ENCODE results near the gene PRTN3. TPM values are rescaled to one million over a fixed set of nuclear protein-coding genes. Genes with fewer than 3 reads are reported as not detected.
"Not testable (repeated sequence)": the region's sequence is repeated elsewhere in the genome, so short reads cannot be mapped to it uniquely, and the experiment has no call there.

The PRTN3 gene
- total RNA-seq, 1 donor from 2014 or later: not detected

GRCh38 chr19:884420-885211 lies 43.8 kb downstream of the PRTN3 start:
- ATAC-seq (no peak), DNase-seq (ENCODE audit: missing footprints) (no peak)
- intact Hi-C loops (cut with DNase I): no loop called here

GRCh38 chr19:885536-886224 lies 44.9 kb downstream of the PRTN3 start:
- ATAC-seq (no peak), DNase-seq (ENCODE audit: missing footprints) (no peak)
- intact Hi-C loops (cut with DNase I): no loop called here

- ATAC-seq (no peak), DNase-seq (ENCODE audit: missing footprints) (no peak)
- intact Hi-C loops (cut with DNase I): no loop called here
These were observed 46.3 kb downstream of the PRTN3 start for GRCh38 chr19:887072-887471.

GRCh38 chr19:887599-887998 lies 46.8 kb downstream of the PRTN3 start:
- ATAC-seq: no peak
- intact Hi-C loops (cut with DNase I): no loop called here
- no peak for DNase-seq (ENCODE audit: missing footprints)

- DNase-seq (ENCODE audit: missing footprints) (no peak), ATAC-seq (no peak)
- intact Hi-C loops (cut with DNase I): no loop called here
These were observed 48.0 kb downstream of the PRTN3 start for GRCh38 chr19:888581-889385.

GRCh38 chr19:889662-890295 lies 49.0 kb downstream of the PRTN3 start:
- DNase-seq (ENCODE audit: missing footprints): no peak
- ATAC-seq: no peak
- intact Hi-C loops (cut with DNase I): no loop called here

- no peak for DNase-seq (ENCODE audit: missing footprints)
- ATAC-seq: no peak
- intact Hi-C loops (cut with DNase I): no loop called here
These were observed 50.0 kb downstream of the PRTN3 start for GRCh38 chr19:890831-891230.

- DNase-seq (ENCODE audit: missing footprints); intact Hi-C loops (cut with DNase I); ATAC-seq: not testable (repeated sequence)
These were observed 50.8 kb downstream of the PRTN3 start for GRCh38 chr19:891421-892200.

GRCh38 chr19:892243-892893 lies 51.6 kb downstream of the PRTN3 start:
- no peak for DNase-seq (ENCODE audit: missing footprints)
- intact Hi-C loops (cut with DNase I): no loop called here
- no peak for ATAC-seq

- ATAC-seq (peak; percentile 98), DNase-seq (ENCODE audit: missing footprints) (peak; percentile 96)
- intact Hi-C loops (cut with DNase I): no loop called here
These were observed 52.3 kb downstream of the PRTN3 start, which contains the start of the genes MED16 and RNU6-9 for GRCh38 chr19:892894-893689. TSS of gene MED16 (minus strand) at chr19:893187. CDS start at chr19:891131, 2,056 bp downstream. TSS of gene RNU6-9 (plus strand) at chr19:893484.

GRCh38 chr19:896434-896833 lies 55.6 kb downstream of the PRTN3 start:
- no peak for ATAC-seq
- intact Hi-C loops (cut with DNase I): no loop called here
- no peak for DNase-seq (ENCODE audit: missing footprints)

GRCh38 chr19:896999-897398 lies 56.2 kb downstream of the PRTN3 start:
- DNase-seq (ENCODE audit: missing footprints) (no peak), ATAC-seq (no peak)
- intact Hi-C loops (cut with DNase I): no loop called here

- no peak for DNase-seq (ENCODE audit: missing footprints)
- no peak for ATAC-seq
- intact Hi-C loops (cut with DNase I): no loop called here
These were observed 56.7 kb downstream of the PRTN3 start for GRCh38 chr19:897442-898039.

Measured in Right ventricle myocardium inferior (tissue), 1 donor.